H9 (cell line): ENCODE data around the gene RRBP1. TPM values are rescaled to one million over a fixed set of nuclear protein-coding genes. Genes with fewer than 3 reads are reported as not detected.

ENCODE experiments used
- DNase-seq: peaks from one replicate; pipeline ENCODE4 v3.0.0-alpha.2; 2017
- H2AFZ ChIP-seq: one replicate; pipeline ENCODE4 v1.6.1; 2013; ENCODE audit warnings: mild to moderate bottlenecking, low read length, control low read depth, moderate library complexity
- H2AK5ac ChIP-seq: 2 replicates; pipeline ENCODE4 v1.6.1; 2013; ENCODE audit warnings: low read length, control low read depth, mixed read lengths; ENCODE audit not compliant: insufficient read length
- H2BK120ac ChIP-seq: one replicate; pipeline ENCODE4 v1.6.1; 2013; ENCODE audit warnings: low read depth, mild to moderate bottlenecking, low read length, control low read depth, inconsistent platforms; ENCODE audit not compliant: poor library complexity, severe bottlenecking
- H2BK12ac ChIP-seq: 2 replicates; pipeline ENCODE4 v1.6.1; 2013; ENCODE audit warnings: low read length, control low read depth, mixed read lengths, low read depth; ENCODE audit not compliant: insufficient read length
- H2BK15ac ChIP-seq: 2 replicates; pipeline ENCODE4 v1.6.1; 2013; ENCODE audit warnings: low read depth, low read length, control low read depth
- H2BK20ac ChIP-seq: one replicate; pipeline ENCODE4 v1.6.1; 2013; ENCODE audit warnings: low read depth, mild to moderate bottlenecking, low read length, control low read depth, inconsistent platforms; ENCODE audit not compliant: poor library complexity, severe bottlenecking
- H2BK5ac ChIP-seq: 2 replicates; pipeline ENCODE4 v1.6.1; 2013; ENCODE audit warnings: low read length, control low read depth, mixed read lengths; ENCODE audit not compliant: insufficient read length
- H3K14ac ChIP-seq: 2 replicates; pipeline ENCODE4 v1.6.1; 2013; ENCODE audit warnings: low read length, control low read depth; ENCODE audit not compliant: insufficient read depth
- H3K18ac ChIP-seq: 2 replicates; pipeline ENCODE4 v1.6.1; 2013; ENCODE audit warnings: low read depth, mild to moderate bottlenecking, mixed read lengths, low read length, control low read depth; ENCODE audit not compliant: insufficient read length
- H3K23ac ChIP-seq: 2 replicates; pipeline ENCODE4 v1.6.1; 2013; ENCODE audit warnings: low read length, control low read depth, mixed read lengths, low read depth; ENCODE audit not compliant: insufficient read length
- H3K23me2 ChIP-seq: 2 replicates; pipeline ENCODE4 v1.6.1; 2013; ENCODE audit warnings: low read depth, mild to moderate bottlenecking, mixed read lengths, low read length, control low read depth; ENCODE audit not compliant: insufficient read length, poor library complexity, severe bottlenecking
- H3K27ac ChIP-seq: 2 replicates; pipeline ENCODE4 v1.5.1; 2013; ENCODE audit warnings: low read length, control low read depth, mixed read lengths, low read depth; ENCODE audit not compliant: insufficient read length
- H3K27me3 ChIP-seq: 2 replicates; pipeline ENCODE4 v1.6.1; 2013; ENCODE audit warnings: low read length, control low read depth, inconsistent platforms; ENCODE audit not compliant: insufficient read depth
- H3K4ac ChIP-seq: 2 replicates; pipeline ENCODE4 v1.6.1; 2013; ENCODE audit warnings: low read depth, mild to moderate bottlenecking, control low read depth, inconsistent platforms, low read length, moderate library complexity
- H3K4me1 ChIP-seq: 2 replicates; pipeline ENCODE4 v1.6.1; 2013; ENCODE audit warnings: low read length, control low read depth, inconsistent platforms; ENCODE audit not compliant: insufficient read depth
- H3K4me2 ChIP-seq: 2 replicates; pipeline ENCODE4 v1.6.1; 2013; ENCODE audit warnings: low read length, control low read depth, mixed read lengths; ENCODE audit not compliant: insufficient read length, insufficient read depth
- H3K56ac ChIP-seq: 2 replicates; pipeline ENCODE4 v1.6.1; 2013; ENCODE audit warnings: low read depth, mild to moderate bottlenecking, mixed read lengths, low read length, control low read depth; ENCODE audit not compliant: insufficient read length
- H3K79me1 ChIP-seq: 2 replicates; pipeline ENCODE4 v1.6.1; 2013; ENCODE audit warnings: low read depth, mild to moderate bottlenecking, moderate library complexity, low read length, control low read depth, inconsistent platforms; ENCODE audit not compliant: insufficient read depth, poor library complexity, severe bottlenecking
- H3K79me2 ChIP-seq: 2 replicates; pipeline ENCODE4 v1.6.1; 2013; ENCODE audit warnings: low read length, control low read depth, inconsistent platforms; ENCODE audit not compliant: insufficient read depth
- H3K9ac ChIP-seq: 2 replicates; pipeline ENCODE4 v1.6.1; 2013; ENCODE audit warnings: low read length, control low read depth, mixed read lengths; ENCODE audit not compliant: insufficient read length; ENCODE audit errors: extremely low read depth
- H3K9me3 ChIP-seq: one replicate; pipeline ENCODE4 v1.6.1; 2013; ENCODE audit warnings: low read depth, low read length, inconsistent platforms; ENCODE audit not compliant: control insufficient read depth
- H3T11ph ChIP-seq: one replicate; pipeline ENCODE4 v1.6.1; 2013; ENCODE audit warnings: mild to moderate bottlenecking, low read length, control low read depth, inconsistent platforms
- H4K20me1 ChIP-seq: one replicate; pipeline ENCODE4 v1.6.1; 2013; ENCODE audit not compliant: control insufficient read depth, insufficient read length, insufficient read depth
- H4K5ac ChIP-seq: 2 replicates; pipeline ENCODE4 v1.6.1; 2013; ENCODE audit warnings: low read depth, mild to moderate bottlenecking, mixed read lengths, low read length, control low read depth; ENCODE audit not compliant: insufficient read length
- H4K8ac ChIP-seq: replicated peaks from 2 replicates; pipeline ENCODE4 v1.6.1; 2013; ENCODE audit warnings: low read length, control low read depth, mixed read lengths, low read depth; ENCODE audit not compliant: insufficient read length
- H4K91ac ChIP-seq: 2 replicates; pipeline ENCODE4 v1.6.1; 2013; ENCODE audit warnings: low read depth, mild to moderate bottlenecking, moderate library complexity, mixed read lengths, low read length, control low read depth; ENCODE audit not compliant: insufficient read length
- H3K27ac Mint-ChIP-seq, 3 experiments: 2 replicates in 2 of 3; 3 replicates in 1 of 3; pipeline ENCODE4 v1.8.0; 2020 to 2021; ENCODE audit warnings: mixed read lengths in 3 of 3, mild to moderate bottlenecking in 1 of 3, moderate library complexity in 1 of 3
- H3K27me3 Mint-ChIP-seq: 2 replicates; pipeline ENCODE4 v1.8.0; 2021; ENCODE audit warnings: low read depth, mild to moderate bottlenecking, moderate library complexity, mixed read lengths
- H3K36me3 Mint-ChIP-seq, 3 experiments: 2 replicates in 2 of 3; 3 replicates in 1 of 3; pipeline ENCODE4 v1.8.0; 2020 to 2021; ENCODE audit warnings: low read depth in 3 of 3, mixed read lengths in 3 of 3; ENCODE audit not compliant: insufficient read depth in 1 of 3
- H3K4me1 Mint-ChIP-seq, 2 experiments: 2 replicates each; pipeline ENCODE4 v1.8.0; 2020; ENCODE audit warnings: mixed read lengths in 2 of 2
- H3K4me3 Mint-ChIP-seq, 2 experiments: 2 replicates in 1 of 2; 3 replicates in 1 of 2; pipeline ENCODE4 v1.8.0; 2020 to 2021; ENCODE audit warnings: mild to moderate bottlenecking in 2 of 2, mixed read lengths in 2 of 2, moderate library complexity in 1 of 2
- H3K9me3 Mint-ChIP-seq, 2 experiments: 2 replicates in 1 of 2; 3 replicates in 1 of 2; pipeline ENCODE4 v1.8.0; 2020; ENCODE audit warnings: mild to moderate bottlenecking in 2 of 2, mixed read lengths in 2 of 2, moderate library complexity in 1 of 2
- CTCF ChIP-seq: fragments of 200-600 bp; sonication (generic); conservative IDR thresholded peaks from 3 replicates; pipeline ENCODE4 v1.8.0; 2021; ENCODE audit warnings: antibody characterized with exemption, mild to moderate bottlenecking
- WGBS: extraction: QIAGEN DNeasy Blood & Tissue Kit; methylation state at CpG from one replicate; pipeline ENCODE4 v1.1.7; 2013; ENCODE audit warnings: missing lambda C conversion rate, low lambda C conversion rate, mixed read lengths; ENCODE audit not compliant: insufficient read length; ENCODE audit errors: extremely low coverage; 5-methylcytosine and 5-hydroxymethylcytosine counted together
- total RNA-seq: library from RNA; stranded (reverse); gene quantifications from 2 replicates; pipeline ENCODE4 v1.2.1, GENCODE V29; 2021

The RRBP1 gene
- total RNA-seq, 1 experiment from 2014 or later: 97.8 TPM

- no peaks in the 10 kb centered on the region for H3K23me2 ChIP-seq
- H4K8ac ChIP-seq: no peak overlapping the region
- no peak overlapping the region for H3K56ac ChIP-seq
- Mint-ChIP-seq H3K36me3 (no peaks in the 10 kb centered on the region), H3K27ac (no peak overlapping the region), H3K27me3 (peaks cover 10% of the 10 kb centered on the region), H3K9me3 (no peaks in the 10 kb centered on the region; a peak in 1 of 5 replicates), H3K4me3 (no peak overlapping the region), H3K4me1 (peaks cover 6 to 7% of the 10 kb centered on the region in 2 experiments)
- H3K14ac ChIP-seq: no peak overlapping the region
- no peaks in the 10 kb centered on the region for H4K20me1 ChIP-seq
- H4K91ac ChIP-seq: no peak overlapping the region
- no peaks in the 10 kb centered on the region for H3K79me1 ChIP-seq
- no peaks in the 10 kb centered on the region for H3K79me2 ChIP-seq
- H2BK5ac ChIP-seq: no peak overlapping the region
- H3K18ac ChIP-seq: no peak overlapping the region
- no peak overlapping the region for H2BK120ac ChIP-seq
- no peak overlapping the region for H3T11ph ChIP-seq
- no peak overlapping the region for H3K23ac ChIP-seq
- no peak for DNase-seq
- H3K4me1 ChIP-seq: no peaks in the 10 kb centered on the region
- H3K27me3 ChIP-seq: no peaks in the 10 kb centered on the region
- H3K9me3 ChIP-seq: no peaks in the 10 kb centered on the region
- H2BK20ac ChIP-seq: no peak overlapping the region
- no peak overlapping the region for H3K4me2 ChIP-seq
- H2AFZ ChIP-seq: no peak overlapping the region
- TF ChIP-seq CTCF: no peak
- H3K4ac ChIP-seq: no peak overlapping the region
- no peak overlapping the region for H4K5ac ChIP-seq
- whole genome bisulfite sequencing: no CpG with 5 or more reads among the region's 5 CpGs
- H2AK5ac ChIP-seq: no peak overlapping the region
- H3K9ac ChIP-seq: no peak overlapping the region
- no peak overlapping the region for H3K27ac ChIP-seq
- no peak overlapping the region for H2BK15ac ChIP-seq
- no peak overlapping the region for H2BK12ac ChIP-seq
These were observed 41.3 kb upstream of the RRBP1 start for GRCh38 chr20:17723301-17723691.
